DMS53 (cell line): ENCODE measurements around the gene ATP6V1B1.
"Not testable (repeated sequence)": the region's sequence is repeated elsewhere in the genome, so short reads cannot be mapped to it uniquely, and the experiment has no call there.

Experiments used
- DNase-seq: peaks from one replicate; lab custom pipeline; 2025; lab: John Stamatoyannopoulos, UW

ATP6V1B1 gene

GRCh38 chr2:71006955-71007799, 71.5 kb downstream of the ATP6V1B1 start:
- no peak for DNase-seq

- DNase-seq = no peak
Observed at GRCh38 chr2:71008342-71008741, 72.6 kb downstream of the ATP6V1B1 start.

GRCh38 chr2:71011786-71012185, 76.1 kb downstream of the ATP6V1B1 start:
- DNase-seq = not testable (repeated sequence)
